ENCODE measurements around the gene DKK3.

The DKK3 gene

GRCh38 chr11:11978098-11978637 lies 30.3 kb downstream of the DKK3 start:
- no peak for TF ChIP-seq POLR2A (IDR thresholded peaks at IDR 0.05; ENCODE audit: low read depth, low read length)
- FAIRE-seq, result no peak
- no peak for DNase-seq (ENCODE audit: insufficient read length, low spot score)

GRCh38 chr11:11977206-11977938 lies 31.1 kb downstream of the DKK3 start:
- DNase-seq (ENCODE audit: insufficient read length, low spot score) (peak; percentile 71), FAIRE-seq (no peak)
- TF ChIP-seq POLR2A (IDR thresholded peaks at IDR 0.05; ENCODE audit: low read depth, low read length), result no peak

- TF ChIP-seq POLR2A (IDR thresholded peaks at IDR 0.05; ENCODE audit: low read depth, low read length), result 0 out of 2 replicates have a peak, but pooled peaks have one; percentile 24
- FAIRE-seq (no peak), DNase-seq (ENCODE audit: insufficient read length, low spot score) (no peak)
These were observed 31.8 kb downstream of the DKK3 start for GRCh38 chr11:11976481-11977127.

GRCh38 chr11:11975201-11976092 lies 33.0 kb downstream of the DKK3 start:
- peak; percentile 20; the same call in 1 of the 2 replicates for TF ChIP-seq POLR2A (IDR thresholded peaks at IDR 0.05; ENCODE audit: low read depth, low read length)
- DNase-seq (ENCODE audit: insufficient read length, low spot score) (peak; percentile 62), FAIRE-seq (no peak)

- no peak for FAIRE-seq
- TF ChIP-seq POLR2A (IDR thresholded peaks at IDR 0.05; ENCODE audit: low read depth, low read length), result no peak
These were observed 34.6 kb downstream of the DKK3 start for GRCh38 chr11:11973866-11974265.

GRCh38 chr11:11973361-11973800 lies 35.0 kb downstream of the DKK3 start:
- TF ChIP-seq POLR2A (IDR thresholded peaks at IDR 0.05; ENCODE audit: low read depth, low read length), result no peak
- DNase-seq (ENCODE audit: insufficient read length, low spot score), result no peak
- FAIRE-seq, result no peak

More at GRCh38 chr11:11973866-11974265, 34.6 kb downstream of the DKK3 start:
- DNase-seq (ENCODE audit: insufficient read length, low spot score), result no peak

GRCh38 chr11:11972730-11973341 lies 35.6 kb downstream of the DKK3 start:
- no peak for TF ChIP-seq POLR2A (IDR thresholded peaks at IDR 0.05; ENCODE audit: low read depth, low read length)
- FAIRE-seq, result no peak

GRCh38 chr11:11971906-11972547 lies 36.4 kb downstream of the DKK3 start:
- no peak for FAIRE-seq

More at GRCh38 chr11:11972730-11973341, 35.6 kb downstream of the DKK3 start:
- no peak for DNase-seq (ENCODE audit: insufficient read length, low spot score)

GRCh38 chr11:11970556-11970955 lies 37.9 kb downstream of the DKK3 start:
- FAIRE-seq, result no peak

More at GRCh38 chr11:11971906-11972547, 36.4 kb downstream of the DKK3 start:
- TF ChIP-seq POLR2A (IDR thresholded peaks at IDR 0.05; ENCODE audit: low read depth, low read length), result no peak
- DNase-seq (ENCODE audit: insufficient read length, low spot score), result no peak

GRCh38 chr11:11969380-11970215 lies 38.8 kb downstream of the DKK3 start:
- no peak for TF ChIP-seq POLR2A (IDR thresholded peaks at IDR 0.05; ENCODE audit: low read depth, low read length)
- no peak for DNase-seq (ENCODE audit: insufficient read length, low spot score)
- FAIRE-seq, result no peak

More at GRCh38 chr11:11970556-11970955, 37.9 kb downstream of the DKK3 start:
- no peak for DNase-seq (ENCODE audit: insufficient read length, low spot score)
- TF ChIP-seq POLR2A (IDR thresholded peaks at IDR 0.05; ENCODE audit: low read depth, low read length), result no peak

GRCh38 chr11:11968511-11969280 lies 39.7 kb downstream of the DKK3 start:
- no peak for FAIRE-seq
- TF ChIP-seq POLR2A (IDR thresholded peaks at IDR 0.05; ENCODE audit: low read depth, low read length), result no peak
- no peak for DNase-seq (ENCODE audit: insufficient read length, low spot score)

Data from H54 (cell line).